OCI-LY7 (cell line): ENCODE data around the gene SLC45A1. TPM values are rescaled to one million over a fixed set of nuclear protein-coding genes. Genes with fewer than 3 reads are reported as not detected.

Experiments
- BruUV-seq: library from RNA; stranded (reverse); fragments of 400-500 nt; replicated peaks from 2 replicates; lab custom pipeline; 2021; lab: Mats Ljungman, UMichigan
- CTCF ChIA-PET: fragments of 300-600 bp; sonication (Branson Sonifier 250); formaldehyde crosslinking; loops from one replicate; lab custom pipeline; 2022; ENCODE audit warnings: antibody characterized with exemption; ENCODE audit not compliant: unreplicated experiment; lab: Charles Lee
- POLR2A ChIA-PET: fragments of 300-600 bp; sonication (Branson Sonifier 250); formaldehyde crosslinking; loops from one replicate; lab custom pipeline; 2022; ENCODE audit warnings: antibody characterized with exemption; lab: Charles Lee
- DNase-seq: peaks from one replicate; pipeline ENCODE4 v3.0.0-alpha.2; 2015; ENCODE audit warnings: low spot score
- H2AFZ ChIP-seq: fragments of 200-600 bp; sonication (generic), shearing (Covaris generic); 2 replicates; pipeline ENCODE4 v1.6.1; 2014; ENCODE audit warnings: mild to moderate bottlenecking, antibody characterized with exemption, low read length, moderate library complexity
- H3K27ac ChIP-seq: fragments of 200-600 bp; sonication (generic); 2 replicates; pipeline ENCODE4 v1.5.1; 2014; ENCODE audit warnings: mixed run types, low read depth, mild to moderate bottlenecking, moderate library complexity, low read length, inconsistent platforms; ENCODE audit not compliant: poor library complexity, severe bottlenecking
- H3K36me3 ChIP-seq: fragments of 200-600 bp; sonication (generic); 2 replicates; pipeline ENCODE4 v1.6.1; 2014; ENCODE audit warnings: mild to moderate bottlenecking, antibody characterized with exemption, low read length, moderate library complexity, mixed read lengths; ENCODE audit not compliant: insufficient read depth
- H3K4me1 ChIP-seq: fragments of 200-600 bp; sonication (generic); 2 replicates; pipeline ENCODE4 v1.5.1; 2014; ENCODE audit warnings: mild to moderate bottlenecking, low read length; ENCODE audit not compliant: insufficient read depth, poor library complexity, severe bottlenecking
- H3K4me2 ChIP-seq: fragments of 200-600 bp; sonication (generic); 2 replicates; pipeline ENCODE4 v1.6.1; 2014; ENCODE audit warnings: mild to moderate bottlenecking, low read length
- H3K4me3 ChIP-seq: fragments of 200-600 bp; sonication (generic); 2 replicates; pipeline ENCODE4 v1.5.1; 2014; ENCODE audit warnings: mild to moderate bottlenecking, low read depth, low read length; ENCODE audit not compliant: poor library complexity, severe bottlenecking
- H3K79me2 ChIP-seq: fragments of 200-600 bp; sonication (generic); 2 replicates; pipeline ENCODE4 v1.6.1; 2016; ENCODE audit warnings: low read depth, mild to moderate bottlenecking, low read length, moderate library complexity, mixed read lengths; ENCODE audit not compliant: insufficient read depth
- H3K9me2 ChIP-seq: fragments of 200-600 bp; sonication (generic); 2 replicates; pipeline ENCODE4 v1.6.1; 2016; ENCODE audit warnings: mild to moderate bottlenecking, low read length, mixed read lengths; ENCODE audit not compliant: insufficient read depth
- H3K9me3 ChIP-seq: fragments of 200-600 bp; sonication (generic); 2 replicates; pipeline ENCODE4 v1.6.1; 2014; ENCODE audit warnings: mild to moderate bottlenecking, mixed run types, low read length, mixed read lengths
- H4K20me1 ChIP-seq: fragments of 200-600 bp; sonication (generic); 2 replicates; pipeline ENCODE4 v1.6.1; 2014; ENCODE audit warnings: mild to moderate bottlenecking, antibody characterized with exemption, low read length, moderate library complexity, mixed read lengths; ENCODE audit not compliant: insufficient read depth
- EZH2phosphoT487 ChIP-seq: fragments of 200-600 bp; sonication (generic); IDR thresholded peaks from 2 replicates; pipeline ENCODE4 v1.6.1; 2018; ENCODE audit warnings: low read depth, borderline replicate concordance, mild to moderate bottlenecking, mixed run types, antibody characterized with exemption, low read length, moderate library complexity, mixed read lengths
- intact Hi-C: fragments of 100-400 bp; cut with micrococcal nuclease; formaldehyde crosslinking; loops from one replicate; pipeline ENCODE4 v1.10.0; 2022; ENCODE audit not compliant: unreplicated experiment
- total RNA-seq, 2 experiments: library from RNA; depleted of rRNA in 1 of 2; stranded (reverse); fragments of >200 nt in 1 of 2; shearing (Covaris generic) in 1 of 2; gene quantifications; 2 replicates each; pipeline ENCODE4 v1.2.3, GENCODE V29; 2014 to 2022
- TF ChIP-seq, protein P1 (sequence below): fragments of 200-600 bp; sonication (generic); conservative IDR thresholded peaks from 2 replicates; pipeline ENCODE4 v1.5.1; 2014; ENCODE audit warnings: mild to moderate bottlenecking, antibody characterized with exemption, low read length, moderate library complexity, mixed read lengths

The SLC45A1 gene
- total RNA-seq, 2 experiments from 2014 or later: not detected

DNA sequence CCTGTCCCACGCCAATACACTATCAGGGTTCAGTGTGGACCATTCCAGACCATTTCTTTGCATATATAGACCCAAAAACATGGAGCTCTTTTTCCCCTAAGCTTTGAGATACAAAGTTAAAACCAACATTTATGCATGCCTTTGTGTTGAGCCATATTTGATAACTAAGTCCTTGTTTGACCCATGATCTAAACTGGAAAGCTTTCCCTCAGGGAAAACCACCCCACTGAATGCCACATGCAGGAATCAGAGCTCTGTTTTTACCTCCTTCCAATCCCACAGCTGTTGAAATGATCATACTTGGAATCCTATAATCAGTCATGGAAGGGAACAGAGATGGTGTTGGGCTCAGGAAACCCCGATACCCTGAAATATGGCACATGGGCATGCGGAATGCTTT lies 14.8 kb upstream of the SLC45A1 start:
- no peaks in the 10 kb centered on the region for H3K9me3 ChIP-seq
- no peaks in the 10 kb centered on the region for H4K20me1 ChIP-seq
- H2AFZ ChIP-seq: no peak overlapping the region
- H3K27ac ChIP-seq: no peak overlapping the region
- intact Hi-C loops: no loop called here
- H3K4me1 ChIP-seq: no peaks in the 10 kb centered on the region
- CTCF ChIA-PET: no interaction called here
- no peak overlapping the region for H3K4me2 ChIP-seq
- H3K4me3 ChIP-seq: no peak overlapping the region
- DNase-seq: no peak
- BruUV-seq: no TSS peak
- no peaks in the 10 kb centered on the region for H3K9me2 ChIP-seq
- no peaks in the 10 kb centered on the region for H3K79me2 ChIP-seq
- POLR2A ChIA-PET: interaction anchor here (0.5 kb wide), 1 partner anchor 171 kb away, joined by 4 read pairs; no protein-coding TSS in a partner anchor
- no peak for TF ChIP-seq EZH2phosphoT487
- TF ChIP-seq, protein P1, sequence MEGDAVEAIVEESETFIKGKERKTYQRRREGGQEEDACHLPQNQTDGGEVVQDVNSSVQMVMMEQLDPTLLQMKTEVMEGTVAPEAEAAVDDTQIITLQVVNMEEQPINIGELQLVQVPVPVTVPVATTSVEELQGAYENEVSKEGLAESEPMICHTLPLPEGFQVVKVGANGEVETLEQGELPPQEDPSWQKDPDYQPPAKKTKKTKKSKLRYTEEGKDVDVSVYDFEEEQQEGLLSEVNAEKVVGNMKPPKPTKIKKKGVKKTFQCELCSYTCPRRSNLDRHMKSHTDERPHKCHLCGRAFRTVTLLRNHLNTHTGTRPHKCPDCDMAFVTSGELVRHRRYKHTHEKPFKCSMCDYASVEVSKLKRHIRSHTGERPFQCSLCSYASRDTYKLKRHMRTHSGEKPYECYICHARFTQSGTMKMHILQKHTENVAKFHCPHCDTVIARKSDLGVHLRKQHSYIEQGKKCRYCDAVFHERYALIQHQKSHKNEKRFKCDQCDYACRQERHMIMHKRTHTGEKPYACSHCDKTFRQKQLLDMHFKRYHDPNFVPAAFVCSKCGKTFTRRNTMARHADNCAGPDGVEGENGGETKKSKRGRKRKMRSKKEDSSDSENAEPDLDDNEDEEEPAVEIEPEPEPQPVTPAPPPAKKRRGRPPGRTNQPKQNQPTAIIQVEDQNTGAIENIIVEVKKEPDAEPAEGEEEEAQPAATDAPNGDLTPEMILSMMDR: no peak
- no peaks in the 10 kb centered on the region for H3K36me3 ChIP-seq

DNA sequence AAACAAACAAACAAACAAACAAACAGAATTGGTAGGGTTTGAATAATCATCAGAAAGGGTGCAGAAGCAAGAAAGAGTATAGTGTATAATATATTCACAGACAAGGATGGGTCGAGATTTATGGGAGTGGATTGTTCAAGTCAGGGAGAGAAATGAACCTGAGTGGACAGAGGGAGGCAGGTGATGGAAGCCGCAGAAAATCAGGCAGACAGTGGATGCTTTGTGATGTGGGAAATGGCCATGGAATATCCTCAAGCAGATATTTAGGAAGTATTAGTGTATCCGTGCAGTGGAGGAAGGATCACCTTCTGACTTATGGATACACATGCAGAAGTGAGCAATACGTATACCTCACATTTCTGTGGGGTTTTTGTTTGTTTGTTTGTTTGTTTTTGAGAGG lies 14.0 kb upstream of the SLC45A1 start:
- Histone ChIP-seq H4K20me1 (no peaks in the 10 kb centered on the region), H2AFZ (no peak overlapping the region), H3K4me2 (no peak overlapping the region), H3K9me2 (no peaks in the 10 kb centered on the region), H3K36me3 (no peaks in the 10 kb centered on the region), H3K4me3 (no peak overlapping the region), H3K9me3 (no peaks in the 10 kb centered on the region), H3K27ac (no peak overlapping the region), H3K79me2 (no peaks in the 10 kb centered on the region), H3K4me1 (no peaks in the 10 kb centered on the region)
- no peak for DNase-seq
- ChIA-PET CTCF (no interaction called here), POLR2A (no interaction called here)
- no peak for TF ChIP-seq EZH2phosphoT487
- TF ChIP-seq, protein P1: no peak
- intact Hi-C loops: no loop called here
- no TSS peak for BruUV-seq

DNA sequence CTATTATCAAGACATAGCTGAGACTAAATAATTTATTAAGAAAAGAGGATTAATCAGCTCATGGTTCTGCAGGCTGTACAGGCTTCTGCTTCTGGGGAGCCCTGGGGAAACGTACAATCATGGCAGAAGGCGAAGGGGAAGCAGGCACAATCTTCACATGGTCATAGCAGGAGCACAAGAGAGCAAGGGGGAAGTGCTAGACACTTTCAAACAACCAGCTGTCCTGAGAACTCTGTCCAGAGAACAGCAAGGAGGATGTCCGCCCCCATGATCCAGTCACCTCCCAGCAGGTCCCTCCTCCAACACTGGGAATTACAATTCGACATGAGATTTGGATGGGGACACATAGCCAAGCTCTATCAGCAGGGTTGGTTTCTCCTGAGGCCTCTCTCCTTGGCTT lies 10.3 kb upstream of the SLC45A1 start:
- H3K4me1 ChIP-seq: no peaks in the 10 kb centered on the region
- ChIA-PET POLR2A (no interaction called here), CTCF (no interaction called here)
- H3K9me2 ChIP-seq: no peaks in the 10 kb centered on the region
- intact Hi-C loops: no loop called here
- no peak overlapping the region for H3K4me2 ChIP-seq
- DNase-seq: no peak
- H3K79me2 ChIP-seq: no peaks in the 10 kb centered on the region
- H3K4me3 ChIP-seq: no peak overlapping the region
- TF ChIP-seq, protein P1: no peak
- TF ChIP-seq EZH2phosphoT487: no peak
- no peak overlapping the region for H3K27ac ChIP-seq
- H3K36me3 ChIP-seq: no peaks in the 10 kb centered on the region
- no peaks in the 10 kb centered on the region for H3K9me3 ChIP-seq
- H4K20me1 ChIP-seq: no peaks in the 10 kb centered on the region
- no peak overlapping the region for H2AFZ ChIP-seq
- no TSS peak for BruUV-seq
